ENCODE measurements around the gene PEX19. TPM values are rescaled to one million over a fixed set of nuclear protein-coding genes. Genes with fewer than 3 reads are reported as not detected.

PEX19 gene
- total RNA-seq, 1 donor from 2014 or later: 21.6 TPM

- no peak for DNase-seq (ENCODE audit: low read depth)
- no peak overlapping the region for H3K4me3 ChIP-seq (ENCODE audit: low read depth, low read length)
- no peak for TF ChIP-seq CTCF (conservative IDR thresholded peaks at IDR 0.05; ENCODE audit: low read depth, low read length)
Observed at GRCh38 chr1:160277987-160278386, 6.9 kb downstream of the PEX19 start.

- no peak for TF ChIP-seq CTCF (conservative IDR thresholded peaks at IDR 0.05; ENCODE audit: low read depth, low read length)
- no peak overlapping the region for H3K4me3 ChIP-seq (ENCODE audit: low read depth, low read length)
- no peak for DNase-seq (ENCODE audit: low read depth)
Observed at GRCh38 chr1:160277330-160277729, 7.6 kb downstream of the PEX19 start.

- no peak overlapping the region for H3K4me3 ChIP-seq (ENCODE audit: low read depth, low read length)
- DNase-seq (ENCODE audit: low read depth): no peak
- no peak for TF ChIP-seq CTCF (conservative IDR thresholded peaks at IDR 0.05; ENCODE audit: low read depth, low read length)
Observed at GRCh38 chr1:160271025-160271424, 13.9 kb downstream of the PEX19 start.

- DNase-seq (ENCODE audit: low read depth): no peak
- H3K4me3 ChIP-seq (ENCODE audit: low read depth, low read length): no peak overlapping the region
- TF ChIP-seq CTCF (conservative IDR thresholded peaks at IDR 0.05; ENCODE audit: low read depth, low read length): no peak
Observed at GRCh38 chr1:160267284-160267991, 17.5 kb downstream of the PEX19 start.

GRCh38 chr1:160264795-160265307, 20.1 kb downstream of the PEX19 start:
- DNase-seq (ENCODE audit: low read depth): no peak
- TF ChIP-seq CTCF (conservative IDR thresholded peaks at IDR 0.05; ENCODE audit: low read depth, low read length): no peak
- H3K4me3 ChIP-seq (ENCODE audit: low read depth, low read length): no peak overlapping the region

GRCh38 chr1:160261893-160262794, 22.8 kb downstream of the PEX19 start, which contains the start of gene DCAF8:
Gene DCAF8, minus strand, starts transcription at chr1:160262549. Its CDS starts 18,541 bp downstream, at chr1:160244008.
- peak within 1 kb of the TSS; percentile 91 for H3K4me3 ChIP-seq (ENCODE audit: low read depth, low read length)
- TF ChIP-seq CTCF (conservative IDR thresholded peaks at IDR 0.05; ENCODE audit: low read depth, low read length): no peak
- peak; percentile 68 for DNase-seq (ENCODE audit: low read depth)
